Neutrophil (primary cell): ENCODE measurements around the gene SCARF1.
"Not testable (repeated sequence)": the region's sequence is repeated elsewhere in the genome, so short reads cannot be mapped to it uniquely, and the experiment has no call there.

Experiments
- H3K27ac ChIP-seq: fragments of 200-600 bp; sonication (generic); 2 replicates; pipeline ENCODE4 v1.5.1; 2016; ENCODE audit warnings: mild to moderate bottlenecking, moderate library complexity
- H3K27me3 ChIP-seq: fragments of 200-600 bp; sonication (generic); 2 replicates; pipeline ENCODE4 v1.6.0; 2016; ENCODE audit warnings: mild to moderate bottlenecking
- H3K36me3 ChIP-seq: fragments of 200-600 bp; sonication (generic); 2 replicates; pipeline ENCODE4 v1.5.1; 2017
- H3K4me1 ChIP-seq, 2 experiments: fragments of 200-600 bp in 1 of 2; sonication (generic) in 1 of 2; 1 replicate in 1 of 2; 2 replicates in 1 of 2; pipeline versions ENCODE4 v1.5.1 to v1.6.1; 2013 to 2016; ENCODE audit warnings: low read depth in 1 of 2, low read length in 1 of 2, mild to moderate bottlenecking in 1 of 2, moderate library complexity in 1 of 2; ENCODE audit not compliant: control insufficient read depth in 1 of 2, insufficient read depth in 1 of 2
- H3K4me3 ChIP-seq, 2 experiments: fragments of 200-600 bp in 1 of 2; sonication (generic) in 1 of 2; 1 replicate in 1 of 2; 2 replicates in 1 of 2; pipeline ENCODE4 v1.5.1; 2013 to 2016; ENCODE audit warnings: low read depth in 1 of 2, low read length in 1 of 2, mild to moderate bottlenecking in 1 of 2, moderate library complexity in 1 of 2
- H3K9me3 ChIP-seq: fragments of 200-600 bp; sonication (generic); 2 replicates; pipeline ENCODE4 v1.5.1; 2016
- CTCF ChIP-seq: fragments of 200-600 bp; sonication (generic); IDR thresholded peaks from 2 replicates; pipeline ENCODE4 v1.5.1; 2016; ENCODE audit warnings: antibody characterized with exemption

The SCARF1 gene

GRCh38 chr17:1684378-1685189, 39.1 kb upstream of the SCARF1 start, which contains the start of gene PRPF8:
TSS of gene PRPF8 (minus strand) at chr17:1684867. CDS start at chr17:1684571, 296 bp downstream.
- Histone ChIP-seq H3K4me3 (peak within 1 kb of the TSS; percentile 86 to 97), H3K4me1 (peaks cover 14 to 19% of the 10 kb centered on the region in 2 experiments), H3K27ac (peak within 1 kb of the TSS; percentile 95), H3K9me3 (no peaks in the 10 kb centered on the region), H3K27me3 (no peaks in the 10 kb centered on the region), H3K36me3 (peaks cover 38% of the 10 kb centered on the region)
- TF ChIP-seq CTCF, result peak; percentile 30

GRCh38 chr17:1683459-1683858, 37.9 kb upstream of the SCARF1 start:
- Histone ChIP-seq H3K27ac (peak overlapping the region; percentile 95), H3K4me1 (peaks cover 14 to 19% of the 10 kb centered on the region in 2 experiments), H3K36me3 (peaks cover 49% of the 10 kb centered on the region), H3K9me3 (no peaks in the 10 kb centered on the region), H3K4me3 (peak overlapping the region; percentile 86 to 97), H3K27me3 (no peaks in the 10 kb centered on the region)
- TF ChIP-seq CTCF, result no peak

GRCh38 chr17:1676401-1676800, 30.9 kb upstream of the SCARF1 start:
- Histone ChIP-seq H3K27me3 (no peaks in the 10 kb centered on the region), H3K4me3 (no peak overlapping the region), H3K36me3 (peaks cover 100% of the 10 kb centered on the region), H3K27ac (no peak overlapping the region), H3K9me3 (no peaks in the 10 kb centered on the region), H3K4me1 (no peaks in the 10 kb centered on the region)
- no peak for TF ChIP-seq CTCF

- peaks cover 92% of the 10 kb centered on the region for H3K36me3 ChIP-seq
Measured at GRCh38 chr17:1673041-1673785, 27.7 kb upstream of the SCARF1 start.

GRCh38 chr17:1663934-1664333, 18.4 kb upstream of the SCARF1 start:
- H3K27ac ChIP-seq, result peak overlapping the region; percentile 84
- peaks cover 47% of the 10 kb centered on the region for H3K36me3 ChIP-seq

More at GRCh38 chr17:1673041-1673785, 27.7 kb upstream of the SCARF1 start:
- no peaks in the 10 kb centered on the region for H3K4me1 ChIP-seq
- H3K27me3 ChIP-seq, result no peaks in the 10 kb centered on the region
- no peak for TF ChIP-seq CTCF
- no peaks in the 10 kb centered on the region for H3K9me3 ChIP-seq
- no peak overlapping the region for H3K27ac ChIP-seq
- no peak overlapping the region for H3K4me3 ChIP-seq

GRCh38 chr17:1661045-1661444, 15.5 kb upstream of the SCARF1 start:
- H3K27me3 ChIP-seq, result no peaks in the 10 kb centered on the region
- H3K36me3 ChIP-seq, result peaks cover 76% of the 10 kb centered on the region
- H3K27ac ChIP-seq, result no peak overlapping the region
- peaks cover 7% of the 10 kb centered on the region for H3K9me3 ChIP-seq
- H3K4me3 ChIP-seq, result no peak overlapping the region
- peaks cover 12 to 14% of the 10 kb centered on the region in 2 experiments for H3K4me1 ChIP-seq
- TF ChIP-seq CTCF, result no peak

More at GRCh38 chr17:1663934-1664333, 18.4 kb upstream of the SCARF1 start:
- not testable (repeated sequence) for H3K27me3 ChIP-seq, H3K9me3 ChIP-seq, H3K4me3 ChIP-seq
- peaks cover 28 to 32% of the 10 kb centered on the region in 2 experiments for H3K4me1 ChIP-seq
